Astrocyte of the hippocampus (primary cell): Measurements from ENCODE around the gene HECA.
A peak's percentile ranks its signal among the peaks of the same experiment; 100 is the strongest.
"Not testable (repeated sequence)": the region's sequence is repeated elsewhere in the genome, so short reads cannot be mapped to it uniquely, and the experiment has no call there.

Source experiments
- DNase-seq: peaks from one replicate; pipeline ENCODE4 v3.0.0; 2011; ENCODE audit warnings: low read depth, low spot score

HECA gene, protein sequence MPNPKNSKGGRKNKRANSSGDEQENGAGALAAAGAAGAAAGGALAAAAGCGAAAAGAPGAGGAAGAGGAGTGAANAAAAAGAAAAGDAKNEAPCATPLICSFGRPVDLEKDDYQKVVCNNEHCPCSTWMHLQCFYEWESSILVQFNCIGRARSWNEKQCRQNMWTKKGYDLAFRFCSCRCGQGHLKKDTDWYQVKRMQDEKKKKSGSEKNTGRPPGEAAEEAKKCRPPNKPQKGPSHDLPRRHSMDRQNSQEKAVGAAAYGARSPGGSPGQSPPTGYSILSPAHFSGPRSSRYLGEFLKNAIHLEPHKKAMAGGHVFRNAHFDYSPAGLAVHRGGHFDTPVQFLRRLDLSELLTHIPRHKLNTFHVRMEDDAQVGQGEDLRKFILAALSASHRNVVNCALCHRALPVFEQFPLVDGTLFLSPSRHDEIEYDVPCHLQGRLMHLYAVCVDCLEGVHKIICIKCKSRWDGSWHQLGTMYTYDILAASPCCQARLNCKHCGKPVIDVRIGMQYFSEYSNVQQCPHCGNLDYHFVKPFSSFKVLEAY

DNA sequence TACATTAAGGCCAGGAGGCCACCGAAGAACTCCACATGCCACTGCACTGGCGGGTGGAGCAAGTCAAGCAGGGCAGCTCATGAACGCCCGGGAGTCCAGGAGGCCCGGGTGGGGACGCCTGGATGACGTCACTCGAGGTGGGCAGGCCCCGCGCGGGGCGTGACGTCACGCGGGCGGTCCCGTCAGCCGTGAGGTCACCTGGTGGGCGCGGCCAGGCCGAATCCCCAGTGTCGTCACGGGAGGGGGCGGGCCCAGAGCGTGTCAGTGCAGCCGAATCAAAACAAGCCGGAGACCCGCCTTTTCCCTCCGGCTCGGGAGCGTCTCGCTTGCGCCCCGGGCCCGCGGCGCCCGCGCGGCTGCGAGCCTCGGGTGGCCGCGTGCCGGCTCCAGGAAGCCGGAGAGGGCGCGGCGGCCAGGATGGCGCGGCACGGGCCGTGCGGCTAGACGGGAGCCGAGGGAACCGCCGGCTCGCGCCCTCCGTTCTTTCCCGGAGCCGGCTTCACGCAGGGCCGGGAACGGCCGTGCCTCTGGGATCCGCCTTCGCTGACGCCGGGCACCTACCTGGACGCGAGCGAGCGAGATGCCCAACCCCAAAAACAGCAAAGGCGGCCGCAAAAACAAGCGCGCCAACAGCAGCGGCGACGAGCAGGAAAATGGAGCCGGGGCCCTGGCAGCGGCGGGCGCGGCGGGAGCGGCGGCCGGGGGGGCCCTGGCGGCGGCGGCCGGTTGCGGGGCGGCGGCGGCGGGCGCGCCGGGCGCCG lies at the start of gene HECA:
Gene HECA, plus strand, starts transcription at position 264 of the 761 bp plus-strand sequence. Its CDS starts 317 bp downstream, at position 581.
- DNase-seq, result peak; percentile 98

DNA sequence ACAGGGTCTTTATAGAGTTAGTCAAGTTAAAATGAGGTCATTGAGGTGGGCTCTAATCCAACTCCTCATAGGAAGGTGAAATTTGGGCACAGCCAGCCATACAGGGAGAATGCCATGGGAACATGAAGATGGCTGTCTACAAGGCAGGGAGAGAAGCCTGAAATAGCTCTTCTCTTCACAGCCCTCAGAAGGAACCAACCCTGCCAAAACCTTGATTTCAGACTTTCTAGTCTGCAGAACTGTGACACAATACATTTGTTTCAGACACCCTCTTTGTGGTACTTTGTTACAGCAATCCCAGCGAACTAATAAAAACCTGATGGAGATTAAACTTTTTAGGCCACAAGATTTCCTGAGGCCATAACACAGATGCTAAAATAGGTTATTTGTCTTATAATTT lies 43.1 kb upstream of the HECA start:
- no peak for DNase-seq

DNA sequence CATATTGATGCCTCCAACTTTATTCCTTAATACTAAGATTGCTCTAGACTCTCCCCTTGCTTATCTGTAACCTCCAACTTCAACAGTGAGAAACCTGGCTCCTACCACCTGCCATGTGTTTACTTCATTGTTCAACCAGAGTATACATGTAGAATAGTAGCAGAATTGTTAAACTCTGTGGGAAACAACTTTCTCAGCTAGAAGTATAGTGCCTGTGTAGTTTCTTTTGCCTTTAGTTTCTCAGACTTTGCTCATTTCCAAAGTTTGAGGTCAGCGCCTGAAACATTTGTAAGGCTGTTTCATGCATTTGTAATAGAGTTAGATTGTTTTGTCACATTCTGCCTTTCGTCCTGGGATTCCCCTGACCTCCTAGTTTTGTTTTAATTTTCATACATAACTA lies 34.9 kb upstream of the HECA start:
- no peak for DNase-seq

DNA sequence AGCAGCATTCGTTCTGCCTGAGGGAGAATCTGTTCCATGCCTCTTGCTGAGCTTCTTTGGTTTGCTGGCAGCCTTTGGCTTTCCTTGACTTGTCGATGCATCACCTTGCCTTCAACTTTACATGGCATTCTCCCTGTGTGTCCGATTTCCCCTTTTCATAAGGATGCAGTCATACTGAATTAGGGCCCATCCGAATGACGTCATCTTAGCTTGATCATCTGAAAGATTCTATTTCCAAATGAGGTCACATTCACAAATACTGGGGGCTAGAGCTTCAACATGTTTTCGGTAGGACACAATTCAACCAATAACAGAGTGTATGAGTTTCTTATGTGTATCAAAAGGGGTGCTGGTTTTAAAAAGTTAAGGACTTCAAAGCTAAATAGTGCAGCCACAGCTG lies 27.8 kb upstream of the HECA start:
- DNase-seq, result no peak

DNA sequence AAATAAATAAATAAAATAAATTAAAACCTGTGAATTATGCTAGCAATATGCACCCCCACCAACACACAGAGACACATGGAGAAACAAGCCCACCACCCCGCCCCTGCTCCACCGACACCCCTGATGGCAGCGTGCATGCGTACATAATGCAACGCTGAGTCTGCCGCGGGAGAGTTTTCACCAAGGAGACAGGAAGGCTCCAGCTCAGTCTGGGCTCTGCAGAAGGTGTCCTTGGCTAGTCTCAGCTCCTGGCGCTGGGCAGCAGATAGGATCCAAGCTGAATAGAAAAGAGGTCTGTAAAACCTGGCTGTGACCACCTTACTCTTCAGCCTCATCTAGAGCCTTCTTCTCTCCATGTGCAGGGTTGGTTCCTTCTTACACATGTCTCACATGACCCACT lies 26.5 kb upstream of the HECA start:
- DNase-seq, result no peak

DNA sequence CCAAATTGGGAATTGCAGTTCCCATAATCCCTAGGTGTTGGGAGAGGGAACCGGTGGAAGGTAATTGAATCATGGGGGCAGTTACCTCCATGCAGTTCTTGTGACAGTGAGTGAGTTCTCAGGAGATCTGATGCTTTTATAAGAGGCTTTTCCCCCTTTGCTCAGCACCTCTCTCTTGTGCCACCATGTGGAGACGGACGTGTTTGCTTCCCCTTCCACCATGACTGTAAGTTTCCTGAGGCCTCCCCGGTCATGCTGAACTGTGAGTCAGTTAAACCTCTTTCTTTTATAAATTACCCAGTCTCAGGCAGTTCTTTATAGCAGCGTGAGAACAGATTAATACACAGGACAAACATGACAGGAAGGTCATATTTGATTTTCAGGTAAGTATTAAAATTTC lies 25.3 kb upstream of the HECA start:
- DNase-seq, result no peak

DNA sequence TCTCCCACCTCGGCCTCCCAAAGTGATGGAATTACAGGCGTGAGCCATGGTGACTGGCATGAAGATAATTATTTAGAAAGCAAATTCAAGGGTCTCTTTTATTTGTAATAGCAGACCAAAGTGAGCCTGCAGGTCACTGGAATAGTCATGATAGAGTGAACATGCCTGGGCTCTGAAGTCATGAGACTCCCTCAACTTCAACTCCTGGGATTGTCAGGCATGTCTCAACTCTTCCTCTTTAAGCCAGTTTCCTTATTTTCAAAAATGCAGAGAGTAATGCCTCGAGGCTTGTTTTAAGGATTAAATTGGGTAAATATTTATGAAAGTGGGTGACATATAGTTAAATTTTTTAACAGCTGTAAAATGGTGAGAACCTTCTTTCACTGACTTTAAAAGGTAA lies 22.7 kb upstream of the HECA start:
- DNase-seq, result no peak

DNA sequence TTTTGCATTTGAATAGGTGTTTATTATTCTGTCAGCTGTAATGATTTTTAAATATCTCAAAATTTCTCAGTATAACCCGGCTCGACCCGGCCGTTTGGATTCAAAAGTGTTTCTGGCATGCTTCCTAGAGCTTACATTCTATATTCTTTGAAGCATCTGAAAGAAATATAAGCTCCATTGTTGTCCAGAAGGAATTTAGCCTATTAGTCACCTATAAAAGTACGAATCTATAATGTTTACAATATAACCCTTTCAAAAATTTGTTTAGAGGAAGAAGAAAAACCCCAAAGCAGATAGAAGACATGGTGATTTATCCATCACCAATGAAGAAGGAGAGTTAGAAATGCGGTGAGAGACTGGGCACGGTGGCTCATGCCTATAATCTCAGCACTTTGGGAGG lies 22.3 kb upstream of the HECA start:
- DNase-seq, result no peak

DNA sequence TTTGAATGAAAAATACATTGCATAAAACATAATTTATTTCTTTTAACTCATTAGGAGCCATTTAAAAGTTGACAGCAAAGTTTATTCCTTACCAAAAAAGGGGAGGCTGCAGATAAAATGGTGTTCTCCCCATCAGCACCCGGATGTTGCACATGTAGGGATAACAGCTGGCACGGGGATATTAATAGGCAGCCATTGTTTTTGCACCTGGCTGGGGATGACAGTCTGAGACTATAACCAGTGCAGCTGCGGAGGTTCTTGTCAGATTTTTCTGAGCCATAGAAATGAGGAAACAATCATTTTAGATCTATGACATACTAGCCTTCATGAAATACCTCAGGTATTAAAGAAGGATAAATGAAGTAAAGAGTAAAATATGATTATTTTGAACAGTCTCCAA lies 20.1 kb upstream of the HECA start:
- no peak for DNase-seq

DNA sequence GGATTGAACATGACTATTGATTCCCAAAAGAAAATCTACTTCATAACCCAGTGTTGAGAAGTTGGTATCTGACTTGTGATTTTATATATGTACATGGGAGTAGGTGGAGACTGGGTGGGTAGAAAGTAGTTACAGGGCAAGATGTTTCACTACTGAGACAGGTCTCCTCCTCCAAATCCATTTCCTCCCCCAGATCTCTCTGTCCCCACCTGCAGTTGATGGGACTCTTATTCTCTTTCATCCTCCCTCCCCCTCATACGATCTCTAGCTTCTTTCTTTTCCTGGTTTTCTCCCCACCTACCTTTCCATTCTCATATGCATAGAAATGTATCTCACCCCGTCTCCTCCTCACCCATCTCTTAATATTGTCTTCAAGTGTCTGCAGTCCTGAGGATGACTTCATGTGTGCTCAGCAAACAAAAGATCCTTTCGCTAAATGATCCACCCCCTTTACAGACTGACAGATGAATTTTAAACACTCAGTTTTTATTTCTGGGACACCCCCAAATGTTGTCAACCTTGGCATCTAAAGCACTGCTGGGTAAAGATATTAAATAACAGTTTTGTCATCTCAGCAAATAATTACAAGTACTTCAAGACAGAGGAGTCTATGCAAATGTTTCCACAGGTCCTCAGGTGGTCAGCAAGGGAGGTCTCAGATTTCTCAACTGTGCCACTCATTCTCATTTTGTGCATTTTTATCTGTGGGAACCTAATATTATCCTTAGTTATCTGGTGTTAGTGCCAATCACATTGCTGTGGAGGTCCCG lies 18.7 kb upstream of the HECA start:
- no peak for DNase-seq

DNA sequence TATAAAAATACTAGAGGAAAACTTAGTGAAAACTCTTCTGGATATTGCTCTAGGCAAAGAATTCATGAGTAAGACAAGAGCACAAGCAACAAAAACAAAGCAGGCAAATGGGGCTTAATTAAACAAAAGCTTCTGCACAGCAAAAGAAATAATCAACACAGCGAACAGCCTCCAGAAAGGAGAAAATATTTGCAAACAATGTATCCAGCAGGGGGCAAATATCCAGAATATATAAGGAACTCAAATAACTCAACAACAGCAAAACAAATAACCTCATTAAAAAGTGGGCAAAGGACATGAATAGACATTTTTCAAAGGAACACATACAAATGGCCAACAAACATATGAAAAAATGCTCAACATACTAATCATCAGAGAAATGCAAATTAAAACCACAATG lies 17.1 kb upstream of the HECA start:
- no peak for DNase-seq

DNA sequence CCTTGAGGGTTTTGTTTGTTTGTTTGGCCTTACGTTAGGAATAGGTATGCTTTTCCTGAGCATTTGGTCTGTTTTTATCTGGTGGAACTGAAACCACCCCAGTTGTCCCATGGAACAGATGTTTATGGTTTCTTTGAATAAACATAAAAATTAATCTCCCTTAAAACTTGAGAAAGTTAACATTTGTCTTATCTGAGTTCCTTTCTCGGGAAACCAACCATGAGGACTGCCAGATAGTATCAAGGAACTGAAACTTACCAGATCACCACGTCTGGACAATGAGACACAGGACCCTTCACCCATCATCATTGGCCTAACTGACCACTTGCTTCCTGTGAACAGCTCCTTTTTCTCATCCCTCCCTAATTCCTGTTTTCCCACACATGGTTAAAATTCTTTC lies 15.3 kb upstream of the HECA start:
- DNase-seq, result no peak

DNA sequence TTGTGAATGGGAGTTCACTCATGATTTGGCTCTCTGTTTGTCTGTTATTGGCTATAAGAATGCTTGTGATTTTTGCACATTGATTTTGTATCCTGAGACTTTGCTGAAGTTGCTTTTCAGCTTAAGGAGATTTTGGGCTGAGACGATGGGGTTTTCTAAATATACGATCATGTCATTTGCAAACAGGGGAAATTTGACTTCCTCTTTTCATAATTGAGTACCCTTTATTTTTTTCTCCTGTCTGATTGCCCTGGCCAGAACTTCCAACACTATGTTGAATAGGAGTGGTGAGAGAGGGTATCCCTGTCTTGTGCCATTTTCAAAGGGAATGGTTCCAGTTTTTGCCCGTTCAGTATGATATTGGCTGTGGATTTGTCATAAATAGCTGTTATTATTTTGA lies 12.1 kb upstream of the HECA start:
- not testable (repeated sequence) for DNase-seq

DNA sequence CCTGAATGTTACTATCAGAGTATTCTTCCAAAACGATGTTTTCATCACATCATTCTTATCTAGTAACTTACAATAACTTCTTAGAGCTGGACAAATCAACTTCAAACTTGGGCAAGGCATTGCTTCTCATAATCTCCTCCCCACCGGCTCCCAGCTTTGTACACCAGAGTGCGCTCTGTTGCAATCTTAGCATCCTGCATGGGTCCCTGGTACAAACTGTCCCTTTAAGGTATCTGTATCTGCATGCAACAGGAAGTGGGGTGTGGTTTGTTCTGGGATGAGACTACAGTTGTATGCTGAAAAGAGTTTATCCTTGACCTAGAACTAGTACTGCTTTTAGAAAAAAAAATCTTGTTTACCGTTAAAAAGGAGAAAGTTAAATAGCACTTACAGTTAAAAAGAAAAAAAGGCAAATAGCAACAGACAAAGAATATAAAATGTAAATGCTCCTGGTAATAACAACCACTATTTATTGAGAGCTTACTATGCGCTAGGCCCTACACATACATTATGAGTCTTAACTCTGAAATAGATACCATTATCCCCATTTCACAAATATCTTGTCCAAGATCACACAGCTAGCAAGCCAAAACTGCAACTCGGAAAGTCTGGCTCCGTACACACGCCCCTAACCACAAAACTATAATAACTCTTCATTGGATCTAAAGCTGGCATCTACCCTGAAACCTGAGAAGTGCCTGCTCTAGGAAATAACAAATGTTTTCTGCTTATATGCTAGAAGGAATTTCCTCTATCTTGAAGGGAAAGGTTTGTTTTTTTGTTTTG lies 9.8 kb upstream of the HECA start:
- DNase-seq, result peak; percentile 50

DNA sequence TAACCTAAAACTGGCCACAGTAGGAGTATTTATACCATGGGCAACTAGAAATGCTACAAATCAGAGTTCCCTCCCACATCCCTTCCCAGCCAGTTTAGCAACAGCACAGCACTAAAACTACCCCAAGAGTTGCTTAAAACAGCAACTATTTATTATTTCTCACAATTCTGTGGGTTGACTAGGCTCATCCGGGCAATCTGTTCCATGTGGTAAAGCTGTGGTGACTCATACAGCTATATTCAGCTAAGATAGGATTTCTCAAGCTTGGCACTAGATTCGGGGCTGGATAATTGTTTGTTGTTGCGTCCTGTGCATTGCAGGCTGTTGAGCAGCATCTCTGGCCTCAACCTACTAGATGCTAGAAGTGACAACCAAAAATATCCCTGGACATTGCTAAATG lies 8.6 kb upstream of the HECA start:
- peak; percentile 68 for DNase-seq

DNA sequence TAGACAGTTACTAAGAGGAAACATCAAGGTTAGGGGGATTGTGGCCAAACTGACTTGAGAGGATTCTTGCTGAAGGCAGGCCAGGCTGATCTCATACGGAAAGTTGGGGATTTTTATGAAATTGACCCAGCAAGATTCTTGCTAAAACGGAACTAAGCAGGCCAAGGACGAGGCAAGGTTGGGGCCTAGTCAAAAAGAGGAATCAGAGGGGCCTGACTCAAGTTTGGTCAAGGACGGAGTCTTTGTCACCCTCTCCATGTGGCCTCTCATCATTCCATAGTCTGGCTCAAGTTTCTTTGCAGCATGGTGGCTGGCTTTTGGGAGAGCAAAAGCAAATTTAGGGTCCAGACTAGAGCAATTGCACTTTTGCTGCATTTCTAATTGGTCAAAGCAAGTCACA lies 7.9 kb upstream of the HECA start:
- DNase-seq, result no peak

DNA sequence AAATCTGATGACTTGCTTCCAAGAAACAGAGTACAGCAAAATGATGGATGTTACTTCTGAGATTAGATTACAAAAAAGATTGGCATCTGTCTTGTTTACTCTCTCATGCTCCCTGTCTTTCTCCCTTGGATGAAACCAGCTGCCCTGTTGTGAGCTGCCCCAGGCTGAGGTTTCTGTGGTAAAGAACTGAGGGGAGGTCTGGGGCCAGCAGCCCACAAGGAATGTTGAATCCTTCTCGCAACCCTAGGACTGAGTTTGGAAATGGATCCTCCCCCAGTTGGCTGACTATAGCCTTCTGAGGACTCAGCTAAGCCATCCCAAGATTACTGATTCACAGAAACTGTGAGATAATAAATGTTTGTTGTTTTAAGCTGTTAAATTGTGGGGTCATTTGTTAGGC lies 5.6 kb upstream of the HECA start:
- peak; percentile 81 for DNase-seq

DNA sequence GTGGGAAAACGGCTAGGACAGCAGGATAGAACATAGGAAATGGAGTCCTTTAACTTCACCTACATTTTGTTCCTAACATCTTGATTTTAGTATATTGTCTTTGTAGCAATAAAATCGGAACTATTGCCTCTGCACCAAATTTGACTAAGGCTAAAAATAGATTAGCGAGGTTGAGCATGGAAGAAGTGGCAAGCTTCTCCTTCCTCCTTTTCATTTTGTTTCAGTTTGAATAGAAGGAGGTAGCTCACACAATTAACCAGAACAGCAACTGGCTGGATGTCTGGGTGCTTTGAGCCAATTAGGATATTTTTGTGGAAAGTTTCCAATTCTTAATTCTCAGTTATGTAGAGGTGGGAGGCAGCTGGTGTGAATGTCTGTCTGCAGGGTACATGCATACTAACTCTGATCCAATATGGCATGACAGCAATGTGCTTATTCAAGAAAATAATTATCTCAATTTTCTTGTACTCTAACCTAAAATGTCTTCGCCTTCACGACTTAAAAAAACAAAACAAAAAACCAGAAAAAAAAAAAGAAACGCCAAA lies 3.1 kb upstream of the HECA start:
- DNase-seq, result no peak

DNA sequence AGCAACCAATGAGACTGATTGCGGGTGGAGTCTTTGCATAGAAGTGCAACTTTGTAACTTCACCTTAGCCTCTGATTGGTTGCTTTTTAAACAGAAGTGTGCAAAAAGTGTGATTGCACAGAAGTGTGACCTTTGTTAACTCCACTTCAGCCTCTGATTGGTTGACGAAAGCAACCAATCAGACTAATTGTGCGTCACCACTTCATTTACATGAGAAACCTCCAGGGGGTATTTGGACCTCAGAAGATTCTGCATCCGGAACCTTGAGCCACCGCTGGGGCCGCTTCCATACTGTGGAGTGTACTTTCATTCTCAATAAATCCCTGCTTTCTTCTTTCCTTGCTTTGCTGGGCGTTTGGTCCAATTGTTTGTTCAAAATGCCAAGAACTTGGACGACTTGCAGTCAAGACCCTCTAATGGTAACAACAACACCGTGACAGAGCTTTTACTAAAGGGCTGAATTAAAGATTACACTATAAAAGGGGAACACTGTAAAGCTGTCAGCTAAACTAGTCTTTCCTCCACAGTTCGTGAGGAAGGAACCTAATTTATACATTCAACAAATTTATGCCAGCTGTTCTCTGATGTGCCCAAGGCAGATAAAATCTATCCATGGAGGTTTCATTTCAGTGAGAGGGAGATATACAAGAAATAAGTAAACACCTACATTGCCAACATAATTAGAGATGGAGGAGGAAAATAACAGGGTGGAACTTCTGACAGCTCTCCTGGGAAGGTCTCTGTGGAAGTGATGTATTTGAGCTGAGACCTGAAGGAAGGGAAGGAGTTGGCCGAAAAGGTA lies 1.4 kb upstream of the HECA start:
- DNase-seq, result no peak

DNA sequence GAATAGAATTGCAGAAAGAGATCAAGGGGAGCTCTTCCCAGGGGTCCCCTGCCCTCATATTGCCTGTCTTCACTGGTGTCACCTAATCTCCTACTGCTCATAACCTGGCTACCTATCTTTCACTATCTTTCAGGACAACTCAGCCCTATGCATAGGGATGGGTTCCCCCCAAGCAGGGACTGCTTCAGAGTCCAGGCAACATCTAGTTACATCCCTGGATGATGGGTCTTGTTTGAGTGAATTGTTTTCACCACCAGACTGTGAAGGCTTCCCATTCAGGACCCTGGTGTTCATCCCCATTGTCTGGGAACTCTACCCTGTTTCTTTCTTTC lies 850 bp upstream of the HECA start:
- no peak for DNase-seq
